MM.1S (cell line): ENCODE results near the gene KLHL36.
A peak's percentile ranks its signal among the peaks of the same experiment; 100 is the strongest.
"Not testable (repeated sequence)": the region's sequence is repeated elsewhere in the genome, so short reads cannot be mapped to it uniquely, and the experiment has no call there.

Source experiments
- DNase-seq: peaks from one replicate; pipeline ENCODE4 v3.0.0-alpha.2; 2015
- H2AFZ ChIP-seq: fragments of 300-600 bp; sonication (generic); 2 replicates; pipeline ENCODE4 v1.6.0; 2016; ENCODE audit warnings: antibody characterized with exemption, low read length
- H3F3A ChIP-seq: fragments of 300-600 bp; sonication (generic); 2 replicates; pipeline ENCODE4 v1.6.1; 2016; ENCODE audit warnings: mild to moderate bottlenecking, antibody characterized with exemption, low read length, moderate library complexity, mixed read lengths; ENCODE audit not compliant: insufficient read depth
- H3K27ac ChIP-seq: fragments of 300-600 bp; sonication (generic); 2 replicates; pipeline ENCODE4 v1.5.1; 2016; ENCODE audit warnings: mild to moderate bottlenecking, low read length
- H3K27me3 ChIP-seq: fragments of 300-600 bp; sonication (generic); replicated peaks from 2 replicates; pipeline ENCODE4 v1.6.0; 2016; ENCODE audit warnings: low read length; ENCODE audit not compliant: insufficient read depth
- H3K36me3 ChIP-seq: fragments of 300-600 bp; sonication (generic); replicated peaks from 2 replicates; pipeline ENCODE4 v1.6.1; 2016; ENCODE audit warnings: mild to moderate bottlenecking, low read length, mixed read lengths; ENCODE audit not compliant: insufficient read depth
- H3K4me1 ChIP-seq: fragments of 300-600 bp; sonication (generic); 2 replicates; pipeline ENCODE4 v1.6.1; 2016; ENCODE audit warnings: low read length, mixed read lengths
- H3K4me2 ChIP-seq: fragments of 300-600 bp; sonication (generic); 2 replicates; pipeline ENCODE4 v1.6.0; 2016; ENCODE audit warnings: low read depth, low read length
- H3K4me3 ChIP-seq: fragments of 300-600 bp; sonication (generic); 2 replicates; pipeline ENCODE4 v1.5.1; 2016; ENCODE audit warnings: low read length, mixed read lengths
- H3K79me2 ChIP-seq: fragments of 300-600 bp; sonication (generic); 2 replicates; pipeline ENCODE4 v1.6.1; 2016; ENCODE audit warnings: mixed run types, low read length, mixed read lengths
- H3K9ac ChIP-seq: fragments of 300-600 bp; sonication (generic); 2 replicates; pipeline ENCODE4 v1.6.1; 2016; ENCODE audit warnings: low read length, mixed read lengths
- H3K9me2 ChIP-seq: fragments of 300-600 bp; sonication (generic); replicated peaks from 2 replicates; pipeline ENCODE4 v1.6.1; 2016; ENCODE audit warnings: mild to moderate bottlenecking, low read length, mixed read lengths; ENCODE audit not compliant: insufficient read depth
- H3K9me3 ChIP-seq: fragments of 300-600 bp; sonication (generic); replicated peaks from 2 replicates; pipeline ENCODE4 v1.6.1; 2016; ENCODE audit warnings: mild to moderate bottlenecking, low read length, mixed read lengths; ENCODE audit not compliant: insufficient read depth
- H4K20me1 ChIP-seq: fragments of 300-600 bp; sonication (generic); 2 replicates; pipeline ENCODE4 v1.6.1; 2016; ENCODE audit warnings: mild to moderate bottlenecking, low read length, moderate library complexity, mixed read lengths; ENCODE audit not compliant: insufficient read depth
- CTCF ChIP-seq: fragments of 300-600 bp; sonication (generic); IDR thresholded peaks from 2 replicates; pipeline ENCODE4 v1.5.1; 2016; ENCODE audit warnings: antibody characterized with exemption, low read length, mixed read lengths
- EZH2 ChIP-seq: fragments of 300-600 bp; sonication (generic); optimal IDR thresholded peaks from 2 replicates; pipeline ENCODE3; 2017; ENCODE audit warnings: low read depth, mild to moderate bottlenecking, antibody characterized with exemption, low read length, mixed read lengths
- EZH2phosphoT487 ChIP-seq: fragments of 300-600 bp; sonication (generic); IDR thresholded peaks from 2 replicates; pipeline ENCODE4 v1.6.1; 2018; ENCODE audit warnings: antibody characterized with exemption, low read length

Gene KLHL36

DNA sequence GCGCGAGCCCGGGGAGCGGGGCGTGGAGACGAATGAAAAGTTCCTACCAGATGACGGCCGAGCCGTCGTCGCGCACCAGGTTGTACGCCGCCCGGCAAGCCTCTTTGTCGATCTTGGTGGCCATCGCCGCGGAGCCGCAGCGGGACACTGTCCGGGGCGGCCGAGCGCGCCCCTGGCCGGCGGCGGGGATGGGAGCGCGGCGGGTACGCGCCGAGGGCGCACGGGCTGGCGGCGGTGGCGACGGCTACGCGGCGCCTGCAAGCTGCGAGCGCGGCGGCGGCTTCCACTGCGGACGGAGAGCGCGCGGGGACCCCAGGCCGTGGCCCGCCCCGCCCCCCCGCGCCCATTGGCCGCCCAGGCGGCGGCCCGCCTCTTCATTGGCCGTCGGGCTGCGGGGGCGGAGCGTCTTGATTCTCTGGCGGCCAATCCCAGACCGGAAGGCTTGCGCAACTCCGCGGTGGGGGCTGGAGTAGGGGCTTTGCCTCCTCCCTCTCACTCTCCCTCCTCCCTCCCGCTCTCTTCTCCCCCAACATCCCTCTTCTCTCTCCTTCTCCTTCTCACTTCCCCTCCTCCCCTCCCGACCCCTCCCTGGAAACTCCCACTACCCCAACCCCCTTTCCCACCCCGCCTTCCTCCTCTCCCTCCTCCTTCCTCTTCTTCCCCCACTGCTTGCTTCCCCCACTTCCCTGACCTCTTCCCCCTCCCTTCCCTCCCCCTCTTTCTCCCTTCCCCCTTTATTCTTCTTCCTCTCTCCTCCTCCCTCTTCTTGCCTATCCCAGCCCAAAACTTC is 30.3 kb upstream of the KLHL36 start, which contains the start of gene COTL1:
TSS of gene COTL1 (minus strand) at position 288 of the 790 bp plus-strand sequence. CDS start at position 124, 164 bp downstream.
- no peaks in the 10 kb centered on the region for H3K27me3 ChIP-seq

DNA sequence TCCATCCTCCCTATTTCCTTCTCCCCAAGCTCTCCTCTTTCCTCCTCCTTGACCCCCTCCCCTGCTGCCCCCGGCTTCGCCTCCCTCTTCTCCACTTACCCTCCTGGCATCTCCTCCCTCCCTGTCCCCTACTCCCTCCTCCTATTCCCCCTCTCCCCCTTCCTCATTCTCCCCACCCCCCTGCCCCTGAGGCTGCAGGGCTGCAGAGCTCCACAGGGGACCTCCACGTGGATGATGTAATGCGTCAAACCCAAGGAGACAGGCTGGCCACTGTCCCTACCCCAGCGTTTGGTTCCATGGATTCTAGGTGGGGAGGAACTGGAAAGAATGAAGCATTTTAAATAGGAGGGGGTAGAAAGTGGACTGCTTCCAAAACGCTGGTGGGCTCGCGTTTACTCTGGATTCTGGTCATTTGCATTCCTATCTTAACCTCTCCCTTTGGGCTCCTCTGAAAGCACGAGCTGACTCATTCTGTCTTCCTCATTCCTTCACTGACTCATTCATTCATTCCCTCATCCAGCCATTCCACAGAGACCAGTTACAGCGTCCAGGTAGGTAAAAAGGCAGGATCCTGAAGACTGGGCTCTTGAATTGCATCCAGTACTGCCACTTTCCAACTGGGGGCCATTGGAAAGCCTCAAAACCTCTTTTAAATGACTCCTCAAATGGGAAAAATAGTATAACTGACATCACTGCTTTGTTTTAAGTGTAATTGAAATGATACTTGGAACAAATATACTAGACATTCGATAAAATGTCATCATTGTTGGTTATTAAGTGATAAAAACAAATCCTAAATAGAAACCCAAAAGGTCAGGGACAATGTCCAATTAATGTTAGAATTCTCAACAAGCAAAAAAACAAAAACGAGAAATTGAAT is 29.5 kb upstream of the KLHL36 start:
- H3K79me2 ChIP-seq = no peaks in the 10 kb centered on the region
- no peak overlapping the region for H3K27ac ChIP-seq
- H3K9me2 ChIP-seq = no peaks in the 10 kb centered on the region
- no peaks in the 10 kb centered on the region for H3K9me3 ChIP-seq
- no peak overlapping the region for H3K9ac ChIP-seq
- TF ChIP-seq EZH2phosphoT487 (no peak), EZH2 (no peak), CTCF (no peak)
- H3K4me1 ChIP-seq = no peaks in the 10 kb centered on the region
- no peaks in the 10 kb centered on the region for H3K36me3 ChIP-seq
- no peak overlapping the region for H2AFZ ChIP-seq
- H3K27me3 ChIP-seq = no peaks in the 10 kb centered on the region
- H3K4me2 ChIP-seq = no peak overlapping the region
- no peaks in the 10 kb centered on the region for H3F3A ChIP-seq
- no peak for DNase-seq
- H3K4me3 ChIP-seq = no peak overlapping the region
- no peaks in the 10 kb centered on the region for H4K20me1 ChIP-seq

More for the DNA sequence above, 30.3 kb upstream of the KLHL36 start, which contains the start of gene COTL1:
- no peaks in the 10 kb centered on the region for H4K20me1 ChIP-seq
- H3K27ac ChIP-seq = no peak within 1 kb of the TSS
- no peaks in the 10 kb centered on the region for H3F3A ChIP-seq
- H3K9ac ChIP-seq = no peak within 1 kb of the TSS
- no peak for TF ChIP-seq EZH2
- TF ChIP-seq CTCF = no peak
- TF ChIP-seq EZH2phosphoT487 = no peak
- peak; percentile 75 for DNase-seq
- H3K4me2 ChIP-seq = peak within 1 kb of the TSS; percentile 78
- H3K36me3 ChIP-seq = no peaks in the 10 kb centered on the region
- peak within 1 kb of the TSS; percentile 42; the same call in 1 of the 2 replicates for H2AFZ ChIP-seq
- no peaks in the 10 kb centered on the region for H3K9me3 ChIP-seq
- H3K4me1 ChIP-seq = no peaks in the 10 kb centered on the region
- H3K4me3 ChIP-seq = peak within 1 kb of the TSS; percentile 61
- H3K9me2 ChIP-seq = no peaks in the 10 kb centered on the region
- H3K79me2 ChIP-seq = no peaks in the 10 kb centered on the region

DNA sequence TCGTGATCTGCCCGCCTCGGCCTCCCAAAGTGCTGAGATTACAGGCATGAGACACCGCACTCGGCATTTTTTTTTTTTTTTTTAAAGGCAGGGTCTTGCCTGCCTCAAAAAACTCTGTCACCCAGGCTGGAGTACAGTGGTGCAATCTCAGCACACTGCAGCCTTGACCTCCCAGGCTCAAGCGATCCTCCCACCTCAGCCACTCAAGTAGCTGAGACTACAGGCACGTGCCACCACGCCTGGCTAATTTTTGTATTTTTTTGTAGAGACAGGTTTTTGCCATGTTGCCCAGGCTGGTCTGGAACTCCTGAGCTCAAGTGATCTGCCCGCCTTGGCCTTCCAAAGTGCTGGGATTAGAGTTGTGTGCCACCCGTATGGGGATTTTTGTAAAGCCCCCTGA is 27.4 kb upstream of the KLHL36 start:
- not testable (repeated sequence) for H2AFZ ChIP-seq, H4K20me1 ChIP-seq, H3F3A ChIP-seq, H3K27ac ChIP-seq, H3K4me3 ChIP-seq, H3K27me3 ChIP-seq, H3K9me2 ChIP-seq, H3K36me3 ChIP-seq, H3K4me1 ChIP-seq, H3K4me2 ChIP-seq, DNase-seq, H3K9ac ChIP-seq, H3K9me3 ChIP-seq, H3K79me2 ChIP-seq
